Muscle of leg (tissue), 11 donors: ENCODE measurements around the gene TMCO1. TPM values are rescaled to one million over a fixed set of nuclear protein-coding genes. Genes with fewer than 3 reads are reported as not detected.
"Not testable (repeated sequence)": the region's sequence is repeated elsewhere in the genome, so short reads cannot be mapped to it uniquely, and the experiment has no call there.

Experiments used
- DNase-seq: peaks from one replicate; pipeline ENCODE4 v3.0.0; 2013
- H3K27ac ChIP-seq: one replicate; pipeline ENCODE4 v1.5.1; 2013; ENCODE audit warnings: mild to moderate bottlenecking, low read length, control low read depth
- H3K27me3 ChIP-seq: one replicate; pipeline ENCODE4 v1.6.1; 2013; ENCODE audit warnings: low read length; ENCODE audit not compliant: control insufficient read depth, insufficient read depth
- H3K36me3 ChIP-seq: one replicate; pipeline ENCODE4 v1.6.1; 2013; ENCODE audit warnings: low read length; ENCODE audit not compliant: control insufficient read depth, insufficient read depth
- H3K4me1 ChIP-seq: one replicate; pipeline ENCODE4 v1.6.1; 2013; ENCODE audit warnings: low read length; ENCODE audit not compliant: control insufficient read depth, insufficient read depth
- H3K4me3 ChIP-seq: one replicate; pipeline ENCODE4 v1.5.1; 2013; ENCODE audit warnings: low read length, control low read depth
- H3K9me3 ChIP-seq: replicated peaks from 2 replicates; pipeline ENCODE4 v1.6.1; 2013; ENCODE audit warnings: low read depth, low read length; ENCODE audit not compliant: control insufficient read depth
- WGBS: methylation state at CpG from one replicate; pipeline ENCODE4 v1.1.5; 2013; ENCODE audit warnings: missing lambda C conversion rate; ENCODE audit not compliant: insufficient coverage; 5-methylcytosine and 5-hydroxymethylcytosine counted together
- polyA plus RNA-seq, 8 donors: library from polyadenylated mRNA; unstranded; fragments of 120-200 nt; gene quantifications; one replicate each; pipeline versions ENCODE4 v1.2.1 to v1.2.3, GENCODE V29; 2013; ENCODE audit warnings: inconsistent platforms in 1 of 8, low replicate concordance in 1 of 8; ENCODE audit not compliant: insufficient read length in 8 of 8, insufficient read depth in 1 of 8
- total RNA-seq: library from RNA; stranded (reverse); fragments of 120-200 nt; gene quantifications from one replicate; pipeline ENCODE4 v1.2.4, GENCODE V29; 2013

TMCO1 gene
- total and polyA plus RNA-seq, 9 donors = 53.3 to 72.6 (median 58.1) TPM

DNA sequence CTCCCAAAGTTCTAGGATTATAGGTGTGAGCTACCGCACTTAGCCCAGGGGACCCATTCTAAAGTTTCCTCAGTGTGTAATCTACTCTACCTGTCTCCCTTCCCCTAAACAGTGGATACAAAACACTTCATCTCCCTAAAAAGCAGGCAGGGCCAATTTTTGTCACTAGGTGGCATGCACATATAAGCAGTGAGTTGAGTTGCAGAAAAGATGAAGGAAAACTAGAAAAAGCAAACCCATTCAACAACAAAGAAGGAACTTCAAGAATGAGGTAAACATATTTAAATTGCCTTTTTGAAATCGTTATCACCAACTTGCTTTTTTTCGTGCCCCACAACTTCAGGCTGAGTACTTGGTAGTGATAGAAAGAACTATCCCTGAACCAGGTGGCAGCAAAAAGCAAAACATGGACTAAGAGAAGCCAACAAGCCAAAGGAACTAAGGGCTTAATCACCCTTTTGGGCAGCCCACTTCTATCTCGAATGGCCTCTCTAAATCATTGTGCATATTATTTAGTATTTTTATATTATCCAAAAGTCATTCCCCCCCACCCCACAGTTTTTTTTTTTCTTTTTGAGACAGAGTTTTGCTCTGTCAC lies 50.7 kb downstream of the TMCO1 start:
- 50% methylated on average over 1 of the region's 4 CpGs for WGBS
- no peaks in the 10 kb centered on the region for H3K4me1 ChIP-seq
- H3K36me3 ChIP-seq = no peaks in the 10 kb centered on the region
- H3K9me3 ChIP-seq = no peaks in the 10 kb centered on the region
- no peaks in the 10 kb centered on the region for H3K27me3 ChIP-seq
- H3K27ac ChIP-seq = no peak overlapping the region
- no peak overlapping the region for H3K4me3 ChIP-seq
- DNase-seq = peak; percentile 73

DNA sequence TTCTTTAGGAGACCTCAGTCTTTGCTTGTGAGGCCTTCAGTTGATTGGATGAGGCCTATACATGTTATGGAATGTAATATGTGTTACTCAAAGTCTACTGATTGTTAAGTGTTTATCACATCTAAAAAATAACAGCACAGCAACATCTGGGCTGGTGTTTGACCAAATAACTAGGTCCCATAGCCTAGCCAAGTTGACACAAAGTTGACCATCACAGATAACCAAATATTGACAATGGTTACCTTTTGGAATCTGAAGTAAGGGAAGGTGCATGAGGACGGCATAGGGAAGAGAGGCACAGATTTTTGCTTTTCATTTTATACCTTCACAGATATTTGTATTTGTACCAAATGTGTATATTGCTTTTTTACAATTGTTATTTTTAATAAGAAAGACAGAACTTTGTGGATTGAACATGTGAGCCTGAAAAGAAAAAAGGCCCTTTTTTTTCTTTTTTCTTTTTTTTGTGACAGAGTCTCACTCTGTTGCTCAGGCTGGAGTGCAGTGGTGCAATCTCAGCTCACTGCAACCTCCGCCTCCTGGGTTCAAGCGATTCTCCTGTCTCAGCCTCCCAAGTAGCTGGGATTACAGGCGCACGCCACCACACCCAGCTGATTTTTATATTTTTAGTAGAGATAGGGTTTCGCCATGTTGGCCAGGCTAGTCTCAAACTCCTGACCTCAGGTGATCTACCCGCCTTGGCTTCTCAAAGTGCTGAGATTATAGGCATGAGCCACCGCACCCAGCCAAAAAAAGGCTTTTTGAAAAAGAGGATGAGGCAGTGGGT lies 52.2 kb downstream of the TMCO1 start:
- H3K27me3 ChIP-seq, H3K4me3 ChIP-seq, H3K27ac ChIP-seq, DNase-seq, H3K9me3 ChIP-seq, H3K36me3 ChIP-seq, H3K4me1 ChIP-seq: not testable (repeated sequence)
- 92% methylated on average over 3 of the region's 8 CpGs for WGBS

DNA sequence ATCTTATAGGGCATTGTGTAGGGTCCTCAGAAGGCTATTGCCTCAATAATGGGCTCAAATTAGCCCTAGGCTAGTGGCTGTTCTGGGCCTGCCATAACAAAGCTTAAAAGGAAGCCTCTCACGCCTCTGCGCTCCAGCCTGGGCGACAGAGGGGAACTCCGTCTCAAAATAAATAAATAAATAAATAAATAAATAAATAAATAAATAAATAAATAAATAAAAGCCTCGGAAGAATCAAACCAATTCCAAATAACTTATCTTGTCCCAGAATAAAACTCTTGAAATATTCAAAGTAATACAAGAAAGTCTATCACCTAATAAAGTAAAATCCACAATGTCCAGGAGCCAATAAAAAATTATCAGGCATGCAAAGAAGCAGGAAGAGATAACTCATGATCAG lies 55.9 kb downstream of the TMCO1 start:
- no peaks in the 10 kb centered on the region for H3K36me3 ChIP-seq
- H3K4me1 ChIP-seq = no peaks in the 10 kb centered on the region
- peaks cover 3% of the 10 kb centered on the region for H3K27me3 ChIP-seq
- no peak overlapping the region for H3K4me3 ChIP-seq
- WGBS = no CpG with 5 or more reads among the region's 5 CpGs
- no peak overlapping the region for H3K27ac ChIP-seq
- no peak for DNase-seq
- no peaks in the 10 kb centered on the region for H3K9me3 ChIP-seq

DNA sequence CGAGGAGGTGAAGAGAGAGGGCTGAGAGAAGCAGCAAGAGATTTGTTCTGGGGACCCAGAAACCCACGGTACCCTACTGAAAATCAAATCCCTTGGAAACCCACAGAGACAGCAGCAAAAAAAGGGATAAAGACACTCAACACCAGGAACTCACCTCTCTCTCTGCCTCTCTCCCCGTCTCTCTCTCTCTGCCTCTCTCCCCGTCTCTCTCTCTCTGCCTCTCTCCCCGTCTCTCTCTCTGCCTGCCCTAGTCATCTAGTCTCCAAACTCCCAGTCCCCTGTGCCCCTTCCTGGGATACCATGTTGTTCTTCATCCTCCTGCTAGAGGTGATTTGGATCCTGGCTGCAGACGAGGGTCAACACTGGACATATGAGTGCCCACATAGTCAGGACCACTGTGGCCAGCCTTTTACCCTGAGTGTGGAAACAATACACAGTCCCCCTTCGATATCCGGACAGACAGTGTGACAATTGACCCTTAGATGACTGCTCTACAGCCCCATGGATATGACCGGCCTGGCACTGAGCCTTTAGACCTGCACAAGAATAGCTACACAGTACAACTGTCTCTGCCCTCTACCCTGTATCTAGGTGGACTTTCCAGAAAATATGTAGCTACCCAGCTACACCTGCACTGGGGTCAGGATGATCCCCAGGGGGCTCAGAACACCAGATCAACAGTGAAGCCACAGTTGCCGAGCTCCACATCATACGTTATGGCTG lies 60.5 kb downstream of the TMCO1 start:
- 80% methylated on average over 9 of the region's 11 CpGs for WGBS
- no peak overlapping the region for H3K4me3 ChIP-seq
- H3K27me3 ChIP-seq = peaks cover 3% of the 10 kb centered on the region
- H3K36me3 ChIP-seq = no peaks in the 10 kb centered on the region
- H3K27ac ChIP-seq = no peak overlapping the region
- no peaks in the 10 kb centered on the region for H3K4me1 ChIP-seq
- DNase-seq = no peak
- H3K9me3 ChIP-seq = no peaks in the 10 kb centered on the region

DNA sequence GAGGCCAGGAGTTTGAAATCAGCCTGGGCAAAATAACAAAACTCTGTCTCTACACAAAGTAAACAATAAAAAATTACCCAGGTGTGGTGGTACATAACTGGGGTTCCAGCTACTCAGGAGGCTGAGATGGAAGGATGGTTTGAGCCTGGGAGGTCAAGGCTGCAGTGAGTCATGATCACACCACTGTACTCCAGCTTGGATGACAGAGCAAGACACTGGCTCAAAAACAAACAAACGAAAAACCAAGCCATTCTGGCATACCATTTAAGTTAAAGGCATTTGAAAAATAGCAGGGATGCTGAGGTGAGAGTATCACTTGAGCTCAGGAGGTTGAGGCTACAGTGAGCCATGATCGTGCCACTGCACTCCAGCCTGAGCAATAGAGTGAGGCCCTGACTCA lies 65.0 kb downstream of the TMCO1 start:
- H3K27me3 ChIP-seq = peaks cover 5% of the 10 kb centered on the region
- no peaks in the 10 kb centered on the region for H3K36me3 ChIP-seq
- H3K4me3 ChIP-seq = no peak overlapping the region
- 80% methylated on average over 1 of the region's 2 CpGs for WGBS
- H3K27ac ChIP-seq = no peak overlapping the region
- DNase-seq = no peak
- no peaks in the 10 kb centered on the region for H3K9me3 ChIP-seq
- no peaks in the 10 kb centered on the region for H3K4me1 ChIP-seq

DNA sequence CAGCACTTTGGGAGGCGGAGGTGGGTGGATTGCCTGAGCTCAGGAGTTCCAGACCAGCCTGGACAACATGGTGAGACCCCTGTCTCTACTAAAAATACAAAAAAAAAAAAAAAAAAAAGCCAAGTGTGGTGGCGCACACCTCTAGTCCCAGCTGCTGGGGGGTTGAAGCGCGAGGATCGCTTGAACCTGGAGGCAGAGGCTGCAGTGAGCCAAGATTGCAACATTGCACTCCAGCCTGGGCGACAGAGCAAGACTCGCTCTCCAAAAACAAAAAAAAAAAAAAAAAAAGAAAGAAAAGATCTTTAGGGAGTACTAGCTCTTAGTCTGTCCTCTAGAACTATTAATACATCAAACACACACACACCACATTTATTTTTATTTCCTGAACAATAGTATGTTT lies 66.7 kb downstream of the TMCO1 start:
- H3K4me1 ChIP-seq, H3K9me3 ChIP-seq, H3K4me3 ChIP-seq, H3K27ac ChIP-seq, H3K27me3 ChIP-seq, H3K36me3 ChIP-seq, DNase-seq: not testable (repeated sequence)
- WGBS = no CpG with 5 or more reads among the region's 7 CpGs

DNA sequence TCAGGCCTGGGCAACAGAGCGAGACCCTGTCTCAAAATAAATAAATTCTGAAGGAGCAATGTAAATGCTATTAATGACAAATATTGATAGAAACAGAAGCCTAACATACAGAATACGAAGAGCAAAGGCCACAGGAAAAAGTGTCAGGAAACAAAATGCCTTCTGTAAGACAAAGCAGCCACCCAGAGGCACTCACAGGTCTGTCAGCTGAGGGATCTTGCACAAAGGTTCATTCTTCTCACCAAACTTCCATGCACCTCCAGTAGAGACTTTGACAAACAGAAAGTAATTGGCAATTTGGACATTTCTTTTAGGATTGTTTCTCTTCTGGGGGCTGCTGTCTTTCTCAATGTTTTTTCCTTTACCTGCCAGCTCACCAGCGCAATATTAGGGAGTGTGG lies 69.1 kb downstream of the TMCO1 start:
- H3K4me3 ChIP-seq = no peak overlapping the region
- peaks cover 3% of the 10 kb centered on the region for H3K4me1 ChIP-seq
- 60% methylated on average over 1 of the region's 3 CpGs for WGBS
- peaks cover 2% of the 10 kb centered on the region for H3K27me3 ChIP-seq
- DNase-seq = no peak
- H3K36me3 ChIP-seq = no peaks in the 10 kb centered on the region
- H3K27ac ChIP-seq = no peak overlapping the region
- no peaks in the 10 kb centered on the region for H3K9me3 ChIP-seq

DNA sequence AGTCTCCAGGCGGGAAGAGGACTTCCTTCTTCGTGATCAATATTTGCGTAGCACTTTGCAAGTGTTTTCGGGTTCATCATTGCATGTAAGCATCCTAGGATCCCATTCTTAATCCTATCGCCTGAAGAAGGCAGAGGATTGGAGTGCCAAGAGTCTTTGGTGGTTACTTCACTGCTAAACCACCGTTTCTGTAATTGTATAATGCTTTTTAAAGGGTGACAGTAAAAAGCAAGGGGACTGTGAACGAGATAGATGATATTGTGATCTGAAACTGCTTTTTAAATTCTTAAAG lies 70.0 kb downstream of the TMCO1 start:
- Histone ChIP-seq H3K4me3 (peak overlapping the region; percentile 95), H3K9me3 (no peaks in the 10 kb centered on the region), H3K27ac (peak overlapping the region; percentile 98), H3K4me1 (peaks cover 3% of the 10 kb centered on the region), H3K27me3 (peaks cover 2% of the 10 kb centered on the region), H3K36me3 (no peaks in the 10 kb centered on the region)
- DNase-seq = no peak
- 0% methylated on average over 3 of the region's 7 CpGs for WGBS

DNA sequence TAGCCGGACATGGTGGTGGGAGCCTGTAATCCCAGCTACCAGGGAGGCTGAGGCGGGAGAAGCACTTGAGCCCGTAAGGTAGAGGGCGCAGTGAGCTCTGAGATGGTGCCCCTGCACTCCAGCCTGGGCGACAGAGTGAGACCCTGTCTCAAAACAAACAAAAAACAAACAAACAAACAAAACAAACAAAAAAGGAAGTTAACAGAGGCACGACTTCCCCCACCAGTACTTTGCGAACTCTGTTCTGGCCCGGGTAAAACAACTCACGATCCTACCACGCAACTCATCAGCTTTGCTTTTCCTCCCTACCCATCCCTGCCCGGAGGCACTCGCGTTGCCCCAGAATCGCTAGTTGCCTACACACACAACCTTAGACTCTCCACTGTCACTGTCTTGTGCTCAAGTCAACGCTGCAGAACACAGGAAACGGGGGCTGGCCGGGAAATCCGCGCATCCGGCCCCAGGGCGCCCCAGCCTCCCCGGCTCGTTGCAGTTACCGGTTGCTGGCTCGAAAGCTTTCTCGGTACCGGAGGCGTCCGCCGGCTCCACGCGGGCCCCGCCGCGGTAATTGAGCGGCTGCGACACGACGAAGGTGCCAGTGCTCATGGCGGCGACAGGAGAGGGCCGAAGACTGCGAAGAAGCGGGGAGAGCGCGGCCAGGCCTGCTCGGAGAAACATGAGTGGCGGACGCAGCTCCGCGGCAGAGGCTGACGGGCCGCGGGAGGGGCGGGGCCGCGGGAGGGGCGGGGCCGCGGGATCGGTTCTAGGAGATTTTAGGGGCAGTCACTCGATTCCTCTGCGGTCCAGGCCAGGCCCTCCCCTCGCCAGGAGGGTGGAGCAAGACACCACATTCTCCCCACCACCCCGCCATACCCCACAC lies 70.5 kb downstream of the TMCO1 start, which contains the start of gene ALDH9A1:
TSS of gene ALDH9A1 (minus strand) at position 682 of the 880 bp plus-strand sequence. CDS start at position 678, 4 bp downstream.
- H3K27ac ChIP-seq = peak within 1 kb of the TSS; percentile 98
- no peaks in the 10 kb centered on the region for H3K9me3 ChIP-seq
- peaks cover 2% of the 10 kb centered on the region for H3K27me3 ChIP-seq
- DNase-seq = peak; percentile 95
- peaks cover 3% of the 10 kb centered on the region for H3K4me1 ChIP-seq
- H3K4me3 ChIP-seq = peak within 1 kb of the TSS; percentile 95
- WGBS = under 1% methylated on average over 59 of the region's 65 CpGs
- H3K36me3 ChIP-seq = no peaks in the 10 kb centered on the region

DNA sequence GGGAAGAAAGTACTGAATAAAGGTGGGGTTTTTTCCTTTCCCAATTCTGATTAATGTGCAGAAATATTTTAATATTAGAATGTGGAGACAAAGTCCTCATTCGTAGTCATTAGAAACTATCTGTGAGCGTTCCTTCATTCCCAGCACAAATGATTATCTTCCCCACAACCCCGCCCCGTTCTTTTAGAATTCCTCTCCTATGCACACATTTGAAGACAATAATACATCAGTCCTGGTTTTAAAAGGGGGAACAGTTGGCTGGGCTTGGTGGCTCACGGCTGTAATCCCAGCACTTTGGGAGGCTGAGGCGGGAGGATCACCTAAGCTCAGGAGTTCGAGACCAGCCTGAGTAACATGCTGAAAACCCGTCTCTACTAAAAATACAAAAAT lies 71.2 kb downstream of the TMCO1 start:
- WGBS = no CpG with 5 or more reads among the region's 8 CpGs
- Histone ChIP-seq H3K4me1 (peaks cover 3% of the 10 kb centered on the region), H3K27me3 (peaks cover 2% of the 10 kb centered on the region), H3K9me3 (no peaks in the 10 kb centered on the region), H3K4me3 (peak overlapping the region; percentile 95), H3K27ac (peak overlapping the region; percentile 98), H3K36me3 (no peaks in the 10 kb centered on the region)
- DNase-seq = no peak
